HepG2 (cell line): Measurements from ENCODE around the gene SEMA3E.

Experiments used
- CTCF ChIP-seq: sonication (generic); formaldehyde crosslinking; IDR thresholded peaks from 2 replicates; pipeline ENCODE4 v1.5.0; 2020; ENCODE audit warnings: mild to moderate bottlenecking, missing genetic modification reagents, moderate library complexity
- MYNN ChIP-seq: sonication (generic); formaldehyde crosslinking; IDR thresholded peaks from 2 replicates; pipeline ENCODE4 v1.4.0; 2020; ENCODE audit warnings: mild to moderate bottlenecking, low read depth, missing genetic modification reagents
- RAD51 ChIP-seq: fragments of 450-650 bp; IDR thresholded peaks from 2 replicates; pipeline ENCODE4 v1.6.1; 2016; ENCODE audit warnings: borderline replicate concordance
- RXRA ChIP-seq: sonication (generic); formaldehyde crosslinking; IDR thresholded peaks from 2 replicates; pipeline ENCODE4 v1.5.1; 2020; ENCODE audit warnings: missing genetic modification reagents
- ZBTB1 ChIP-seq: sonication (generic); formaldehyde crosslinking; IDR thresholded peaks from 2 replicates; pipeline ENCODE4 v1.4.0; 2020; ENCODE audit warnings: missing genetic modification reagents, borderline replicate concordance
- ZNF646 ChIP-seq: sonication (generic); formaldehyde crosslinking; IDR thresholded peaks from 2 replicates; pipeline ENCODE4 v1.9.0; 2021; ENCODE audit warnings: mild to moderate bottlenecking, missing genetic modification reagents

GRCh38 chr7:83663131-83663530 lies 14.2 kb upstream of the SEMA3E start:
- TF ChIP-seq RAD51 (no peak), ZBTB1 (CRISPR knock-in tag) (no peak), CTCF (CRISPR knock-in tag) (no peak), MYNN (no peak), RXRA (CRISPR knock-in tag) (no peak), ZNF646 (CRISPR knock-in tag) (no peak)
